HG02973 (cell line): ENCODE results near the gene RIN3.
"Not testable (repeated sequence)": the region's sequence is repeated elsewhere in the genome, so short reads cannot be mapped to it uniquely, and the experiment has no call there.

Source experiments
- ATAC-seq: cut with Tn5 transposase; IDR thresholded peaks from one replicate; pipeline ENCODE4 v1.9.1; 2021; ENCODE audit warnings: moderate library complexity; ENCODE audit not compliant: unreplicated experiment

The RIN3 gene

GRCh38 chr14:92638266-92638665 lies 124.7 kb downstream of the RIN3 start:
- ATAC-seq, result no peak

GRCh38 chr14:92638904-92639303 lies 125.3 kb downstream of the RIN3 start:
- no peak for ATAC-seq

DNA sequence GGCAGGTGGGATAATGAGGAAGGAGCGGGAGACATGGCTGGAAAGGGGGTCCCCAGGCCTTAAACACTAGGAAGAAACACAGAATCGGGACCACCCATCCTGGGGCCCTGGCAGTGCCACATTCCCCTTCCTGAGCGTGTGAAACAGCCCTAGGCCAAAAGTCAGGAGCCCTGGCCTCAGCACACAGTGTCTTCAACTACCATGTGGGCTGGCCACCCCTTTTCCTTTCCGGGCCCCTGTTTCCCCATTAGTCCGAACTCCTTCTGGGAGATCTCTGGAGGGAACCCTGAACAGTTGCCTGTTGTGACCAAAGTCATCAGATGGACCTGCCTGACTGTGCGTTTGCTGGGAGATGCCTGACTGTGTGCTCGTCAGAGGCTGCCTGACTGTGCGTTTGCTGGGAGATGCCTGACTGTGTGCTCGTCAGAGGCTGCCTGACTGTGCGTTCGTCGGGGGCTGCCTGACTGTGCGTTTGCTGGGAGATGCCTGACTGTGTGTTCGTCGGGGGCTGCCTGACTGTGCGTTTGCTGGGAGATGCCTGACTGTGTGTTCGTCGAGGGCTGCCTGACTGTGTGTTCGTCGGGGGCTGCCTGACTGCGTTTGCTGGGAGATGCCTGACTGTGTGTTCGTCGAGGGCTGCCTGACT lies 126.0 kb downstream of the RIN3 start:
- not testable (repeated sequence) for ATAC-seq

- no peak for ATAC-seq
These were observed 127.7 kb downstream of the RIN3 start for GRCh38 chr14:92641306-92641705.

DNA sequence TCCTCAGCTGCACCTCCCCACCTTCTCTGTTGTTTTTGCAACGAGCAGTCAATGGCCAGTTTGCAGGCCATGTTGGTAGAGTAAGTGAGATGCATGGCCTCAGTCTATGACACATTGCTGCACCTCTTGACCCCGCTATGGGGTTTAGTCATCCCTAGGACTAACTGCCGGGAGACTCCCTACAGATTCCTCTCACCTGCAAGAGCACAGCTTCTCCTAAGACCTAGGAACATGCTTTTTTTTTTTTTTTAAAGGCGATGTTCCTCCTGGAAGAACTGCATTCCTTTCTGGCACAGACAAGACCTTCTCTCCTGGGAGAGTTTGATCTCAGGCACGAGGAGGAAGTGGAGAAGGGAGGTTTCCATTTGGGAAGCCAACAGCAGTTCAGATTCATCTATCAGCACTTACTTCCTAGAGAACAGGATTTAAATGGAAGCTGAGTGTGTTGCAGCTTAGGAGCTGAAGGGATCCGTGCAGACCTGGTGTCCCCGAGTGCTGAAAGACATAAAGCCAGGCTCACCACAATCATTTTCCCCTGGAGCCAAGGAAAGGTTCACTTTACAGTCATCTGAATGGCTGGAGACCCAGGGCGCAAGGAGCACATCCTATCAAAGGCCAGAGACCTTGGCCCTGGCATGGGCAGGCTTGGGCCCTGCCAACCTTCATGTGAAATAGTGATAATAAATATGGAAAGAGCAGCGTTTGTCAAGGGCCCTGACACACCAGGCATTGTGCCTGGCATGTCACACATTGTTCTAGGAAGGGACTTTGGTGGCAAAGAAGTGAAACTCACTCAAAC lies 130.8 kb downstream of the RIN3 start:
- ATAC-seq, result no peak

GRCh38 chr14:92644970-92645515 lies 131.5 kb downstream of the RIN3 start:
- no peak for ATAC-seq

DNA sequence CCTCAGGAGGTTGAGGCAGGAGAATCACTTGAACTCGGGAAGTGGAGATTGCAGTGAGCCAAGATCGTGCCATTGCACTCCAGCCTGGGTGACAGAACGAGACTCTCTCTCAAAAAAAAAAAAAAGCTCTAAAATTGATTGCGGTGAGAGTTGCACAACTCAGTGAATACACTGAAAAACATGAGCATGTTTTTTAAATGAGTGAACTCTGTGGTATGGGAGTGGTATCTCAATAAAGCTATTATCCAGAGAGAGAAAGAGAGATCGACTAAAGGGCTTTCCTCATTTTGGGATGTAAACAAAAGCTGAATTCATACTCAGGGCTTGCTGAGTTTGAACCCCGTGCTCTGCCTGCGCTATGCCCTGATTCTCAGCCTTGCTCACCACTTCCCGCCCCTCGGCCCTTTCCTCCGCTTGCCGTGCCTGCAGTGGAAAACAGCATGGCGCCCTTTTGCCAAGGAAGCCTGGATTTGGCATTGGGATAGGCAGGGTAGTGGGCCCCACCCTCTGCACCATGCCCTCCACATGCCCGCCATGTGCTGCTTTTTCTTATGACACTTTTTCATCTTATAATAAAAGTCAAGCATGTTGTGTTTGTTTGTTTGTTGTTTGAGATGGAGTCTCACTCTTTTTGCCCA lies 132.4 kb downstream of the RIN3 start:
- ATAC-seq, result no peak

DNA sequence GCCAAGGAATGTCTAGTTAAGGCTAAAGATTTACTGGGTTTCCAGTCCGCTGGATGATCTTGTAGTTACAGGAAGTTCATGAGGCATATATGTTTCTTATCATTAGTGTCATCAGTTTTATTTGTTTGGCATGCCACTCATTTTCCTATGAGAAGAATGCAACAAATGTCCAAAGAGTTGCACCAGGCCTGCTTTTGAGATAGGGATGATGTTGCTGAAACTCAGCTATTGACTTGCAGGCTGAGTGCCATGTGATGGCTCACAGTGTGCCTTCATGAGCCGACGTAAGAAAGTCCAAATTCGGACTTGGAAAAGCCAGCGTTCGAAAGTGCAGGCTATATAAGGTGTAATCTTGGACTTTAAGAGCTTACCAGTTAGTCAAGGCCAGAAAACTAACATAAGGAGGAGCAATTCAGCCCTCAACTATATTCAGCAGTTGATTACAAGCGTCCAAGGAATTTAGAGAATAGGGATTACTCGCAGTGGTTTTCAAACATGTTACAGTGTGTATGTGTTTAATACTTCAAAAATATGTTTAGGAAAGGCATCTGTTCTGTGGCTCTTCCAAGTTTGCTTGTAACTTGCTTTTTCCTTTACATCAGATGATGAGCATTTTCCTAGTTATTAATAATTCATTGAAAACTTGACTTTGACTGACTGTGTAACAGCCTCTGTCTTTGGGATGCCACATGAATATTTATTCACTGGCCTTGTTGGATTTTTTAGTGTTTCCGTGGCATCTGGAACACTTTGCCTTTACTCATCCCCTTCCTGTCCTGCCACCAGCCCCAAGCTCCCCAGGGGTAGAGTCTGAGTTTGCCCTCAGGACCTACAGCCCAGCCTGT lies 133.6 kb downstream of the RIN3 start:
- no peak for ATAC-seq

GRCh38 chr14:92647797-92648279 lies 134.3 kb downstream of the RIN3 start:
- no peak for ATAC-seq

DNA sequence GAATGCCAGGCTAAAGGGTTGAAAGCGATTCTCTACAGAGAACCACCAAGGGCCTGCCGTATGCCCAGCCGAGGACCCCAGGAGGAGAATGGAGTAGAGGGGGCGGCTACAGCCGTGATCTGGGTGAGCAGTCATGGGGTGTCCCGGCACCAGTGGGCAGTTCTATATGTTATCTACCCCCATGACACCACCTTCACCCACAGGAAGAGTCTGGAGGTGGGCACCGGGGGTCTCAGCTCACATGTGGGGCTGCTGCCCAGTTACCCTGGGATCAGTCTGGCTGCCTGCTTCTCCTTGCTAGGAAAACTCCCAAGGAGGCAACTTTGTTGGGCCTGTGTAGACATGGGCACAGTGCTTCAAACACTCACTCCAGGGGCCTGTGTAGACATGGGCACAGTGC lies 135.5 kb downstream of the RIN3 start:
- no peak for ATAC-seq

- no peak for ATAC-seq
These were observed 136.5 kb downstream of the RIN3 start for GRCh38 chr14:92649934-92650545.

DNA sequence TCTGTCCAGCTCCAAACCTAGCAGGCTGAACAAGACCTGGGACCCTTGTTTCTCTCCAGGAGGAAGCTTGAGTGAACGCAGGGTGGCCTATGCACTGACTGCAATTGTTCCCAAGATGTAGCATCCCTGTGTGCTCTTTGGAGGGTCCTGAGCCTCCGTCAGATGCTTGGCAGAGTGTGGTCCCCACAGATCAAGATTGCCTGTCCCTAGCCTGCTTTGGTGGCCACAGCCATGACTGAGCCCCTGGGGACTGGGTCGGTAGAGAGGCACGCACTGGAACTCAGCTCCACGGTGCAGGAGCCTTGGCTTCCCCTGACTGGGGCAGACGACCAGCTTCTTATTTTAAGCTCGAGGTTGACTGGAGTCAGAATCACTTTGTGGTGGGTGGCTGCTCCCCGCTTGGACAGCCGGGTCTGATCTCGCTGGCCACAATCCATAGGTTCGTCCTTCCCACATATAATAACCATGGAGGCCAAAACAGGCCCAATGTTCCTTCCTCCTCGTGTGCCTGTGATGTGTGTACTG lies 137.1 kb downstream of the RIN3 start:
- no peak for ATAC-seq

DNA sequence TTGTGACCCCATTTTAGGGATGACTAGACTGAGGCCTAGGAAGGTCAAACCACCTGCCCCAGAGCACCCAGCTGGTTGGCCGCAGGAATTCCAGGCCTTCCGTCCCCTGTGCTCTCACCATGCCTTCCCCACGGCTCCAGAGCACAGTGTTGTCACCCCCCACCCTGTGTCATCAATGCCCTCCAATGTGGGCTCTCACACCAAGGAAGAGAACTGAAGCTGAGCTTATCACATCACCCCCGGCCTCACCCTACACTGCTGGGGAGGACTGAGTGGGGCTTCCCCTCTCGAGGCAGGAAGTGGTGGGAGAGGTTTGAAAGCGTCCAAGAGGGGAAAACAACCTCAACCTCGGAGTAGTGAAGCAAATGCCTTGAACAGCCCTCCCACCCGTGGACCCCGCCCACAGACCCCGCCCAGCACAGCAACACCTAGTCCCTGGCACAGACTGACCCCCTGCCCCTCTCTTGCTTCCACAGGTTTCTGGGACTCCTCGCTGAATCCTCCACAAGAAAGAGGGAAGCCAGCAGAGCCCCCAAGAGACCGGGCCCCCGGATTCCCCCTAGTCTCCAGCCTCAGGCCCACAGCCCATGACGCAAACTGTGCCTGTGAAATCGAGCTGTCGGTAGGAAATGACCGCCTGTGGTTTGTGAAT lies 137.7 kb downstream of the RIN3 start:
- ATAC-seq, result peak; percentile 62

DNA sequence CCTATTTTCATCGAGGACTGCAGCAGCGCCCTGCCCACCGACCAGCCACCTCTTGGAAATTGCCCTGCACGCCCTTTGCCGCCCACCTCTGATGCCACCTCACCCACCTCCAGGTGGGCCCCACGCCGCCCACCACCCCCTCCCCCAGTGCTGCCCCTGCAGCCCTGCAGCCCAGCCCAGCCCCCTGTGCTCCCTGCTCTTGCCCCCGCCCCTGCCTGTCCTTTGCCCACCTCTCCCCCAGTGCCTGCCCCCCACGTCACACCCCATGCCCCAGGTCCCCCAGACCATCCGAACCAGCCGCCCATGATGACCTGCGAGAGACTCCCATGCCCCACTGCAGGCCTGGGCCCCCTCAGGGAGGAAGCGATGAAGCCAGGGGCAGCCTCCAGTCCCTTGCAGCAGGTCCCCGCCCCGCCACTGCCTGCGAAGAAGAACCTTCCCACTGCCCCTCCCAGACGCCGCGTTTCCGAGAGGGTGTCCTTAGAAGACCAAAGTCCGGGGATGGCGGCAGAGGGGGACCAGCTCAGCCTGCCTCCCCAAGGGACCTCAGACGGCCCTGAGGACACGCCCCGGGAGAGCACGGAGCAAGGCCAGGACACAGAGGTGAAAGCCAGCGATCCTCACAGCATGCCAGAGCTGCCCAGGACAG lies 138.3 kb downstream of the RIN3 start:
- no peak for ATAC-seq

DNA sequence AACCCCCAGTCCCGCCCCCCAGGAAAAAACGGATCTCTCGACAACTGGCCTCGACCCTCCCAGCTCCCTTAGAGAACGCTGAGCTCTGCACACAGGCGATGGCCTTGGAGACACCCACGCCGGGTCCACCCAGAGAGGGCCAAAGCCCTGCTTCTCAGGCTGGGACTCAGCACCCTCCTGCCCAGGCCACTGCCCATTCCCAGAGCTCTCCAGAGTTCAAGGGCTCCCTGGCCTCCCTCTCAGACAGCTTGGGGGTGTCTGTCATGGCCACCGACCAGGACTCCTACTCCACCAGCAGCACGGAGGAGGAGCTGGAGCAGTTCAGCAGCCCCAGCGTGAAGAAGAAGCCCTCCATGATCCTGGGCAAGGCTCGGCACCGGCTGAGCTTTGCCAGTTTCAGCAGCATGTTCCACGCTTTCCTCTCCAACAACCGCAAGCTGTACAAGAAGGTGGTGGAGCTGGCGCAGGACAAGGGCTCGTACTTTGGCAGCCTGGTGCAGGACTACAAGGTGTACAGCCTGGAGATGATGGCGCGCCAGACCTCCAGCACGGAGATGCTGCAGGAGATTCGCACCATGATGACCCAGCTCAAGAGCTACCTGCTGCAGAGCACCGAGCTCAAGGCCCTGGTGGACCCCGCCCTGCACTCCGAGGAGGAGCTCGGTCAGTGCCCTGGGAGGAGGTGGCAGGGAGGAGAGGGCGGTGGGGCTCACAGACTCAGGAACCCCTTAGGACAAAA lies 139.0 kb downstream of the RIN3 start:
- ATAC-seq, result no peak

DNA sequence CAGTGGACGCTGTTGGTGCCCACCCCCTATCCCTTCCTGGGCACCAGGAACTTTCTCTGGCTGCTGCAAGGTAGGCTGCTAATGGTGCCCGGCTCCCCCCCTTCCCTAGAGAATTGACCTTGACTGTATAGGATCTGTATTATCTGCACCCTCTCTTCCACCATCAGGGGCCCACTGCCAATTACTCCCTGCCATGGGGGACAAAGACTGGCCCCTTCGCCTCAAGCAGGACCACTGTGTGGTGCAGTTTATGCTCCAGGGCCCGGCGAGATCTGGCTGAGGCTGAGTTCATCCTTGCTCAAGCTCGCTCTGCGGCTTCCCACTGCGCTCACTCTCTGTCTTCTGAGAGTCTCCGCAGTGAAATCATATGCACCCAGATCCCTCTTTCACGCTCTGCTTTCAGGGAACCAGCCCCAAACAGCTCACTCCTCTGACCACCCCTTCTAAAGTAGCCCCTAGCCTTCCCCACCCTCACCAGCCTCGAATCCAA lies 139.6 kb downstream of the RIN3 start:
- no peak for ATAC-seq

- no peak for ATAC-seq
These were observed 140.8 kb downstream of the RIN3 start for GRCh38 chr14:92654239-92654901.
